GM19238 (cell line): Measurements from ENCODE around the gene MINDY3.
"Not testable (repeated sequence)": the region's sequence is repeated elsewhere in the genome, so short reads cannot be mapped to it uniquely, and the experiment has no call there.

Source experiments
- DNase-seq: peaks from one replicate; pipeline ENCODE4 v3.0.0; 2011; ENCODE audit warnings: low spot score; ENCODE audit not compliant: insufficient read length

The MINDY3 gene

DNA sequence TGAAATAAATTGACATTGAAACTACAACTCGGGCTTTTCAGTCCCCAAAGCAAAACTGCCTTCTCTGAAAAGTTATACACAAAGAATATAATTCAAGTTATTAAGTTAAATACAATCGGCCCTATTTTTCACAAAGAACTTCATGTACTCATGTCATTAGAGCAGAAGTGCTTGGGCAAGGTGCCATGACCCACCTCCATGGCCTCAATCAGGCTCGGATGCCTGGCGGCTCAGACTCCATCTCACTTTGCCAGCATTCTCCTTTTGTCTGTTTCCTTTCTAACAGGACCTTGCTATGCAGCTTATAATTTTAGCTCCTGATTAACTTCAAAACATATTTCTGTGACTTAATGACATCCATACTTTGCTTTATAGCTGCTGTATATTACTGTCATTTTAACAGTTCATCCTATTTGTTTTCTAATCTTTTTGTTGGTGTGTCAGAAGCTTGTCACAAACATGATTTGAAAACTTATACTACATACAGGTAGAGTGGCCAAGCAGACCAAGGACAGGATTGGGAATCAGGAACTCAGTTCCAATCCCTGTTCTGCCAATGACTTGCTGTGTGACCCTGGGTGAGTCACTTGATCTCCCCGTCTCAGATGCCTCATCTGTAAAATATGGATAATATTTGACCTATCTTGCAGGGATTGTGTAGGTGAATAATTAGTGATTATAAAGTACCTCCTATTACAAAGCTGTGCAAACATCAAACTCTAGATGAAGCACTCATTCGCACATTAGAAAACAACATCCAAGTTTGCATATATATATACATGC lies 79.8 kb downstream of the MINDY3 start:
- DNase-seq: no peak

DNA sequence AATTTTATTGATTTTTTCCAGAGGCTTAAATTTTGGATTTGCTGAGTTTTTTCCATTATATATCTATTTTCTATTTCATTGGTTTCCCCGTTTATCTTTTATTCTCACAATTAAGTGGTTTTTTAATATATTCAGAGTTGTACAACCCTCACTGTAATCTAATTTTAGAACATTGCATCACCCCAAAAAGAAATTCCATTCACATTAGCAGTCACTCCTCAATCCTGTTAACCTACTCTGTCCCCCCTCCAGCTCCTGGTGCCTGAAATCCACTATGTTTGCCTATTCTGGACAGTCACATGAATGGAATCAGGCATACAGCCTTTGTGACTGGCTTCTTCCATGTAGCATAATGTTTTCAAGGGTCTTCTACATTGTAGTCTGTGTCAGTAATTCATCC lies 84.8 kb downstream of the MINDY3 start:
- DNase-seq: no peak

DNA sequence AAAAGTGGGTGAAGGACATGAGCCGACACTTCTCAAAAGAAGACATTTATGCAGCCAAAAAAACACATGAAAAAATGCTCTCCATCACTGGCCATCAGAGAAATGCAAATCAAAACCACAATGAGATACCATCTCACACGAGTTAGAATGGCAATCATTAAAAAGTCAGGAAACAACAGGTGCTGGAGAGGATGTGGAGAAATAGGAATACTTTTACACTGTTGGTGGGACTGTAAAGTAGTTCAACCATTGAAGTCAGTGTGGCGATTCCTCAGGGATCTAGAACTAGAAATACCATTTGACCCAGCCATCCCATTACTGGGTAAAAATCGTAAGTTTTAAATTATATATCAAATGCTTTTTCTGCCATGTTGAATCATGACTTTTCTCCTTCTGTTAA lies 85.8 kb downstream of the MINDY3 start:
- not testable (repeated sequence) for DNase-seq

DNA sequence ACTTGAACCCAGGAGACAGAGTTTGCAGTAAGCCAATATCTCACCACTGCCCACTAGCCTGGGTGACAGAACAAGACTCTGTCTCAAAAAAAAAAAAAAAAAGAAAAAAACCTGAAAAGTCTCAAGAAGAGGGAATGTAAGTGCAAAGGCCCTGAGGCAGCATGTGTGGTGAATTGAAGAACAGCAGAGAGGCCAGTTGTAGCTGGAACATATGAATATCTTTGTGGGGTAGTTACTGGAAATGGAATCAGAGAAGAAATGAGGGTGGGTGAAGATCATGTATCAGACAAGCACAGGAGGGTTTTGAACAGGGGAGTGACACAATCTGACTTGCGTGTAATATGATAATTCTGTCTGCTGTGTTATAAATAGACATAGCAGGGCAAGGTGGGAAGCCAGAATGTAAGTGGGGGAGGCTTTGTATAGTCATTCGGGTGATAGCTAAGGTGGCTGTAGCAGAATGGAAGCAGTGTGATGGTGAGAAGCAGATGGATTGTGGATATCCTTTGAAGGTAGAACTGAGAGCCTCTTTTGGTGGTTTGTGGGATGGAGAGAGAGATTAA lies 95.3 kb downstream of the MINDY3 start:
- no peak for DNase-seq

DNA sequence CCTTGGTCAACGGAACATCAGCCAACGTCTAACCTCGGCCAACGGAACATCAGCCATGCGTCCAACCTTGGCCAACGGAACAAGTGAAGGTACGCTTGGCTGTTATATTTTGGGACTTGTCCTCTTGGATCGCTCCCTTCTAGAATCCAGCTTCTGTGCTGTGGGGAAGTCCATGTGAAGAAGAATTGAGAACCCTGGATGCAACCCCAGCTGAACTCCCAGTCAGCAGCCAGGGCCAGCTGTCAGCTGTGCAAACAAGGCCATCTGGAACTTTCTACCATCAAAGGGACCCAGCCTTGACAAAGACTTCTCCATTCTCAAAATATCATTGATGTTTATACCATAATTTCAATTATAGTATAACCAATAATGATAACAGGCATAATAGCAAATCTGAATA lies 97.3 kb downstream of the MINDY3 start:
- no peak for DNase-seq

DNA sequence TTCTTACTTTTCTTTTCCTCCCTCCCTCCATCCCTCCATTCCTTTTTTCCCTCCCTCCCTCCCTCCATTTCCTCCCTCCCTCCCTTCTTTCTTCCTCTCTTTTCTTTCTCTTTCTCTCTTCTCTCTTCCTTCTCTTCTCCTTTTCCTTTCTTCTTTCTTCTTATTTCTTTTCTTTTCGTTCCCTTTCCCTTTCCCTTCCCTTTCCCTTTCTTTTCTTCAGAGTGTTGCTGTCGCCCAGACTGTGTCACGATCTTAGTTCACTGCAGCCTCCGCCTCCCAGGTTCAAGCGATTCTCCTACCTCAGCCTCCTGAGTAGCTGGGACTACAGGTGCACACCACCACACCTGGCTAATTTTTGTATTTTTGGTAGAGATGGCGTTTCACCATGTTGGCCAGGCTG lies 98.1 kb downstream of the MINDY3 start:
- not testable (repeated sequence) for DNase-seq

DNA sequence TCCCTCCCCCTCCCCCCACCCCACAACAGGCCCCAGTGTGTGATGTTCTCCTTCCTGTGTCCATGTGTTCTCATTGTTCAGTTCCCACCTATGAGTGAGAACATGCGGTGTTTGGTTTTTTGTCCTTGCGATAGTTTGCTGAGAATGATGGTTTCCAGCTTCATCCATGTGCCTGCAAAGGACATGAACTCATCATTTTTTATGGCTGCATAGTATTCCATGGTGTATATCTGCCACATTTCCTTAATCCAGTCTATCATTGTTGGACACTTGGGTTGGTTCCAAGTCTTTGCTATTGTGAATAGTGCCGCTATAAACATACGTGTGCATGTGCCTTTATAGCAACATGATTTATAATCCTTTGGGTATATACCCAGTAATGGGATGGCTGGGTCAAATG lies 99.1 kb downstream of the MINDY3 start:
- not testable (repeated sequence) for DNase-seq

DNA sequence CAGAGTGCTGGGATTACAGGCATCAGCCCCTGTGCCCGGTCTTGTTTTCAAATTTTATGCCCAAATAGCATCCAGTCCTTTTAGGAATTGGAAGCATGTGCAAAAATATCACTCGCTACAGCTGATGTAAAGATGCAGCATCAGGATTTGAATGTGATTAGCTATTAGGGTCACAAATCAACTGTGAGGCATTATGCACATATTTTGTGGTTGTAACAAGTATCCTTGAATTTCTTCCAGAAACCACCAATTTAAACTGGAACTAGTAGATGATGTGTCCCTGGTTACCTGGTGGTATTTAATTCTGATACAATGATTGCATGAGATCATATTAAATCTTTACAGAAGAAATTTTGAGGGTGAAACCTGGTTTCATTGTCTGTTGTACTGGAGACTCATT lies 99.6 kb downstream of the MINDY3 start:
- DNase-seq: no peak

DNA sequence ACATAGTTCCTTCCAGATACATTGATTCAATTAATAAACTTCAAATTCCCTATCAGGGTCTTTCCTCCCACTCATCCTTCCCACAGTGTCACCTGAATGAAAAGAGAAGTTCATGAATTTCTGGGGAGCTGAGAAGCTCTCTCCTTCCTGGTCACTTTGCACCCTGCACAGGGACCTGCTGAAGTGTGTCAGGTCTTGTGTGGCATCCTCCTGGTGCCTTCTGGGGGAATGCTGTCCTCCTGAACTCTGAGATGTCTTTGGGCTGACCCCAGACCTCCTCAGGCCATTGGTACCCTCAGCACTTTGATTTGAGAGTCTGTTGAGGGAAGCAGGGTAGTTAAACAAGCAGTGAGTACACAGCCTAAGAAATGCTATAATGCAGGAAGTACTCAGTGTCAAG lies 101.0 kb downstream of the MINDY3 start:
- no peak for DNase-seq

DNA sequence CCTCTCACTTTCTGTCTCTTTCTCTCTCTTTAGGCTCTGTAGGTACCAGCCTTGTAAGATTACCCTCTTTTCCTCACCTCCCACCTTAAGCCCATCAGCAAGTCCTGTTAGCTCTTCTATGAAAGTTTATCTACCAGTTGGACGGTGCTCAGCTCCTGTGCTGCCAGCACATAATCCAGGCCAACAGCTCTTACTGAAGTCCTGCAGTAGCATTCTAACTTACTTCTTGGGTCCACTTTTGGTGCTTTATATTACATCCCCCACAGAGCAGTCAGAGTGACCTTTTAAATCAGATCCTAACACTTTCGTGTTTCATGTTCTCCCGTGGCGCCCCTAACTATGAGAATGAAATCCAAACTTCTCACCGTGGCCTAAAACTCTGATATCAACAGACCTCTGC lies 101.7 kb downstream of the MINDY3 start:
- DNase-seq: no peak

DNA sequence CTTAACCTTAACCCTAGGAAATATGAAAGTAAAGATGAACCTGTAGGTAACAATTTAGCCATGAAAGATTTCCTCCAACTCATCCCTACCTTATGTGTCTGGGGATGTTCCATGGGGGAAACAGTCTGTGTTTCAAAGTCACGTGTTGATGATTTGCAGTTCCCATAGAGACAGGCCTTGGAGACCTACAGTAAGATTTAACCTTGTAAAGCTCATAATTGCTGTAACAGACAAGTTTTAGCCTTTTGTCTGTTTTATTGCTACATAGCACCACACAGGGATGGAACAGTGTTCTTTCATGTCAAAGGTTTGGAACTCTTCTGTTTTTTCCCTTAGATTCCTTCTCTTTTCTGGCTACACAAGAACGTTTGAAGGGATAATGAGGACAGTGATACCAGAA lies 105.4 kb downstream of the MINDY3 start:
- DNase-seq: no peak

DNA sequence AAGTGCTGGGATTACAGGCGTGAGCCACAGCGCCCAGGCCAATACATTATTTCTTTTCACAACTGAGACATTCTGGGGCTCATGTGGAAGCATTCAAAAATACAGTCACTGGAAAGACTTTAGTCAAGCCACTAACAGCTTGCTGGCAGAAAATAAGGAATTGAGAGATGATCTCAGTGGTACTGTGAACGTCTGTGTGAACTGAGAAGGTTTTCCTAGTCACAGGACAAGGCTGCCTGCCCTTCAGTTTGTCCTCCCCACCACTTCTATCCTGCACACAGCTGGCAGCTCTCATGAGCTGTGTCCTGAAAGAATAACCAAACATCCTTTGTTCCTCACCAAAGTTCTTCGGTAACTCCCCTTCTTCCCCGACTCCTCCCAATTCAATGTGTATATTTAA lies 109.3 kb downstream of the MINDY3 start:
- no peak for DNase-seq

DNA sequence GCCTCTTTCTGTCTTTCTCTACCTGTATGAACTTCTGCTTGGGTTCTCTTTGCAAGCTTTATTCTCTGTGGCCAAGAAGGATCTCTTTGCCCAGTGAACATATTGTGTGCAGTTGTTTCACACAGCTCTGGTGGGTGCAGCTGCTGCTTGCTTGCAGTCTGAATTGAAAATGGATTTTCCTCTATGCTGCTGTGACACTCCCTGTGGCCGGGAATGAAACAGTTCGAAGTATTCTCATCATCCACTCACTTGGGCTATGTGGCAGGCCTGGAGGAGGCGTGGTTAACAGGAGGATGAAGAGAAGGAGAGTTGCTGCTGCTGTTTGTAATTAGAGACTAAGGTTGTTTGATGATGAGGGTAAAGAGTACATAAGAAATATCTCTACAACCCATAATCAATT lies 112.2 kb downstream of the MINDY3 start:
- no peak for DNase-seq

DNA sequence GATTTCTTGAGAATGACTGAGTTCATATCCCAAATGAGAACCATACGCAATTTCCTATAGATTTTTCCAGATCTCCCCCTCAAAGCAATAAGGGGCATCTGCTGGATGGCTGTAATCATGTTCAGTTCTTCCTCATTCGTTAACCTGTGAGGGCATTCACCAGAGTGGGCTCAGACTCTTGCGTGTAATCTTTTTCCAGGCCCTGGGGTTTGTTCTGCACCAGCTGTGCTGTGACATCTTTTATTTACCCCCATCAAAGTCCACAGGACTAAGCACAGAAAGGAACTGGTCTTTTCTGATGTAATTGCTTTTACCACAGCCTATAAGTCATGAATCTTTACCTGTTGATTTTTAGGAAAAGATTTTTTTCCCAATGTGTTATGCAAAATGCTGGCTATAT lies 112.7 kb downstream of the MINDY3 start:
- DNase-seq: no peak

DNA sequence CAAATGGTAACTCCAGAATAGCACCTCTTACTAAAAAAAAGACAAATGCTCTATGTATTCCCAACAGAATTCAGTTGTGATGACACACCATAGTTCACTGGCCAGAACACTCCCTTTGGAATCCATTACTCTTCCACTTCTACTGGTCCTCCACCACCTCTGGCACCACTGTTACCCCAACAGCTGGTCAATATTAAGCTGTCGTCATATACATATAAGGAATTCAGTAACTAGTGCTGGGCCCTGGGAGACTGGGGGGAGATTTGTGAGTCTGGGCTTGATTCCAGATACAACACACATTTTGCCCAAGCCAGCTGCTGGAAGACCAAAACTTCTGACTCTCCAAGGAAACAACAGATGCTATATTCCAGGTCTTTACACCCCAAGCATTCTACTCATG lies 114.6 kb downstream of the MINDY3 start:
- no peak for DNase-seq

DNA sequence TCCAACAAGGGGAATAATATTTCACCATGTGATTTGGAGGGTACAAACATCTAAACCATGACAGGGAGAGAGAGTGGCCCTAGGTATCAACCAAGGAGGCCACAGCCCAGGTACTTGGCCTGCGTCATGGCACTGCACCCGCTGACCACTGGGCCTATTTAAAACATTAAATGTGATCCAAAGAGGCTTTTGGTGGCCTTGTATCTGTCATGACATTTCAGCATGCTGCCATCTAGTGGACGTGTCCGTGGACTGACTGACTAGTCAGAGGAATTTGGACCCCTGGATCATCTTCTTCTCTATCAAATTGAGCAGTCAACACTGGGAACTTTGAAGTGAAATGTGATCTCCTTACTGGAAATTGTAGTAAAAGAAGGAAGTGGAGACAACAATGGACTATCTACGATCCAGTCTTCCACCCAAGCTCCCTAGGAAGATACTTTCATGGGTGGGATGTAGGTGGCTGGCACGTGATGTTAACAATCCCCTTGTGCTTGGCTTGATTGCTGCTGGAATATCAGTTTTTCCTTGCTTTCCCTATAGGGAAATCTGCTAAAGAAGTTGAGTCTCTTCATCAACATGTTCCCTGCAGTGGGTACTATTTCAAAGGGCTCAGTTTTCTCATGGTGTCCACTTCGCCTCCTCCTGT lies 116.0 kb downstream of the MINDY3 start:
- peak; percentile 18 for DNase-seq

DNA sequence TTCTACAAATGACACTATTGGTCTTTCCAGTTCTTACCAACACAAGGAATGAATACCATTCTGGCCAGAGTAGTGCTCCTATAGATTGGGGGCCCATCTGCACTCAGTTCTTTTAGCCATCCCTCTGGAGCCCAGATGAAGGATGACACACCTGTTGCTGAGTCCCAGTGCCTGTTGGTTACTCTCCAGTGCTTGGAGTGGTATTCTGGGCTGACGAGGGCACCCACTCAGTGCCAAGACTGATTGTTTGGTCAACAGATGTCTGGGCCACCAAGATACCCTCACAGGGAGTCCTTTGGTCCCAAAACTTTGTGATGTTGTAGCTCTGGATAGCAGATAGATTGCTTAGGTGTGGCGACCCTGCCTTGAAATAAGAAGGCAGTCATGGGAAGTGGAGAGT lies 116.9 kb downstream of the MINDY3 start:
- DNase-seq: no peak

DNA sequence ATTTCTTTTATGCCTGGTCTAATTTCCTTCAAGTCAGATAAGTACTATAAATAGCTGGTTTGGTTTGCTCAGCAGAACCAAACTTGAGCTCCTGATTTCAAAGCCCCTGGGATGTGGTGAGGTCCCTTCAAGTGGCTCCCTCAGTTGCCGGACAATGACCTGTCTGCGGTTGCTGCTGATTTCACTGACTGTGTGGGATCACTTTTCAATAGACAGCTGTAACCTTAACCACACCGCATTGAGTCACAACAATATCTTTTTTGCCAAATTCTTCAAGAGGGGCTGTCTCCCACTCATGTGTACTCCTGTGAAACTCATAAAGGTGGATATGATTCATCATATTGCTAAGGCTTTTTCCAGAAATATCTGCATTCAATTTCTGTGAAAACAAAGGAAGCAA lies 117.5 kb downstream of the MINDY3 start:
- DNase-seq: no peak

DNA sequence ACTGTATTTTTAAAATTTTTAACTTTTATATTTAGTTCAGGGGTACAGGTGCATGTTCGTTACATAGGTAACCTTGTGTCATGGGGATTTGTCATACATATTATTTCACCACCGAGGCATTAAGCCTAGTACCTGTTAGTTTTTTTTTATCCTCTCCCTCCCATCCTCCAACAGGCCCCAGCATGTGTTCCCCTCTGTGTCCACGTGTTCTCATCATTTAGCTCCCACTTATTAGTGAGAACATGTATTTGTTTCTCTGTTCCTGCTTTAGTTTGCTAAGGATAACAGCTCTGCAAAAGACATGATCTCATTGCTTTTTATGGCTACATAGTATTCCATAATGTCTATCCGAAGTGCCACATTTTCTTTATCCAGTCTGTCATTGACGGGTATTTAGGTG lies 118.2 kb downstream of the MINDY3 start:
- no peak for DNase-seq

DNA sequence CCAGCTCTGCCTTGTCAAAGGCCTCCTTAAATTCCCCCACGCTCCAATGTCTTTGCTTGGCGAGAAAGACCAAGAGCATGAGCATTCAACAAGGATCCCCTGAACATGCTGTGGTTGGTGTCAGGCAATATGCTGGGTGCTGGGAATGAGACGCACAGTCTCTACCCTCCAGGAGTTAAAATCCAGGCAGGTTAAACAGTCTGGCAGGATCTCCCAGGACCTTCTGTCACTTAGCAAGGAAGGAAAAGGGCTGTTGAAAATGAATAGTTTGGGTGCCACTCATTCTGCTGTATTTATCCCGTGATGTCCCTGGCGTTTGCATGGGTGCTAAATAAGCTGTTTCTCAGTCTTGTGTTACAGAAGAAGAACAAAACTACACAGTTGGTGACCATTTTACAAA lies 118.7 kb downstream of the MINDY3 start:
- DNase-seq: no peak

DNA sequence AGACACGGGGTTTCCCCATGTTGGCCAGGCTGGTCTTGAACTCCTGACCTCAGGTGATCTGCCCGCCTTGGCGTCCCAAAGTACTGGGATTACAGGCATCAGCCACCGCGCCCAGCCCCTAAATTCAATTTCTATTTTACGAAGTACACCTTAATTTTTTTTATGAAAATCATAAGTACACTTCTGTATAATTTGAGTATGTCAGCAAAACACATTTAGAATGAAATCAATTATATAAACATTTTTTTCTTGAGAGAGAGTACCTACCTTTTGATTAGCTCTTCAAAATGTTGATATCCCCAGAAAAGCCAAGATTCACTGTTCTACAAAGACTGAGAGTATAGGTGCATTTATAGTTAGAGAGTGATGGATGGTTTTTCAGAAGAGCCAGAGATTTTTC lies 120.0 kb downstream of the MINDY3 start:
- DNase-seq: no peak

DNA sequence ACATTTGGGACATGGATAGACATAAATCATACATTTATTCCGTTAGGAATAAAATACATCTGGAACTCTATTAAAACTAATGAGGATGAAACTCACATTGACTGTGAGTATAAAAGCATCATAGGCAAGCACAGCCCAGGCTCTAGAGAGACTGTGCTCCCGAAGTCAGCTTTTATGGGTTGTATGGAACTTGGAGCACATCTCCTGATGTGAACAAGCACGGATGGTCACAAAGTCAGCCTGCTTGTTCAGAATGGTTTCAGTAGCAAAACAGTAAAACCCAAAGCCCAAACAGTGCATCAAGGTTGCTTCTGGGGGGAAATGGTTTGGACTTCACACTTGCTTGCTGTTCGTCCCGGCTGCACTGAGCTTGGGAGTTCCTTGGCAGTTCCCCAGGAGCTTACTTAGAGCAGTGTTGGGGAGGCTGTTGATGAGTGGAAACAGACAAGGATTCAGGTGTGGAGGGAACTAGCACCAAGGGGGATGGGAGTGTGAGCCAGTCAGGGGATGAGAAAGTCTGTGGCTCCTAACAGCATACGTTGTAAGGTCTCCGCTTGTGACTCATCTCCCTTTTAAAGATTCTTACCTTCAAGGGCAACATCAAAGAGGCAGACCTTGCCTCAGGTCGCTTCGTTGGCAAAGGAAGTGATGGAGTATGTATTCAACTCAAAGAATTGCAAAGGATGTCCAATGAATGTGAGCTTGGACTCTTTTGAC lies 120.9 kb downstream of the MINDY3 start:
- no peak for DNase-seq
